ENCODE measurements around the gene RAD52.

DNA sequence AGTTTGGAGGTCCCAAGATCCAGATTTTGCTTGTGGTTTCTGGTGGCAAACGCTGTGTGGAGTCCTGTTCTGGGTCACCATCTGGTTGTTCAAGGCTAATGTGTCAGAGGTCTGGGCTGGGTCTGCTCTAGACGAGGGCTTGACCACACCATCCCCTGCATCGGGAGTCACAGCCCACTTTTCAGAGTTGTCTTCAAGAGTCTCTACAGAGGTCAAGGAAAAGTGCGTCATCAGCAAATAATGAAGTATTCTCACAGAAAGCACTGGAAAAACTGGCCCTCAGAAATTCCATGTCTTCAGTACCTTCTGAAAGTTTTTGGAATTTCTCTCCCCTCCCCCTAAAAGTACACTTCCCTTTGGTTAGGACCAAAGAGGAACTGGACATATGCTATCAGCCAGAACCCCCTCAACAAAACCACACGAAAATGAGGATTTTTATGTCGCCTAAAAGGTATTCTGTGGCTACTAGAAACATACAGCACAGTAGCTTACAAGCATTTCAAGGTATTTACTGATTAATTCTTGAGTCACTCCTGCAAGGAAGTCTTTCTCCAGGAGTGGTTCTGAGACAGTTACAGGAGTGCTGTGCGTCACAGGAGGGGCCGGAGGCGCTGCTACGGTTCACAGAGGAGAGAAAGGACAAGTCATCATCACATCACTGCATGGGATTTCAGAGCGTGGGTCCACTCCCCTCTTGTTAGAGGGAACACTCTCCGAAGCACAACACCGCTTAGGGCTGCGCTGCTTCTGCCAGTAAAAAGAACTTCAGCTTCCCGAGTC lies 35.4 kb downstream of the RAD52 start:
- TF ChIP-seq, protein P1, sequence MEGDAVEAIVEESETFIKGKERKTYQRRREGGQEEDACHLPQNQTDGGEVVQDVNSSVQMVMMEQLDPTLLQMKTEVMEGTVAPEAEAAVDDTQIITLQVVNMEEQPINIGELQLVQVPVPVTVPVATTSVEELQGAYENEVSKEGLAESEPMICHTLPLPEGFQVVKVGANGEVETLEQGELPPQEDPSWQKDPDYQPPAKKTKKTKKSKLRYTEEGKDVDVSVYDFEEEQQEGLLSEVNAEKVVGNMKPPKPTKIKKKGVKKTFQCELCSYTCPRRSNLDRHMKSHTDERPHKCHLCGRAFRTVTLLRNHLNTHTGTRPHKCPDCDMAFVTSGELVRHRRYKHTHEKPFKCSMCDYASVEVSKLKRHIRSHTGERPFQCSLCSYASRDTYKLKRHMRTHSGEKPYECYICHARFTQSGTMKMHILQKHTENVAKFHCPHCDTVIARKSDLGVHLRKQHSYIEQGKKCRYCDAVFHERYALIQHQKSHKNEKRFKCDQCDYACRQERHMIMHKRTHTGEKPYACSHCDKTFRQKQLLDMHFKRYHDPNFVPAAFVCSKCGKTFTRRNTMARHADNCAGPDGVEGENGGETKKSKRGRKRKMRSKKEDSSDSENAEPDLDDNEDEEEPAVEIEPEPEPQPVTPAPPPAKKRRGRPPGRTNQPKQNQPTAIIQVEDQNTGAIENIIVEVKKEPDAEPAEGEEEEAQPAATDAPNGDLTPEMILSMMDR (IDR thresholded peaks at IDR 0.05): no peak
- no peak for TF ChIP-seq POLR2A (IDR thresholded peaks at IDR 0.05)
